Measurements from ENCODE around the gene EMC6.

EMC6 gene

GRCh38 chr17:3669085-3669347, 404 bp downstream of the EMC6 start:
- TF ChIP-seq SIN3A (IDR thresholded peaks at IDR 0.05; ENCODE audit: borderline replicate concordance, insufficient read depth, low read length) (no peak), REST (IDR thresholded peaks at IDR 0.05; ENCODE audit: insufficient read depth in 1 of 2, low read depth in 2 of 2, low read length in 2 of 2) (no peak), POLR2AphosphoS5 (IDR thresholded peaks at IDR 0.05; ENCODE audit: low read depth, low read length) (no peak), TAF1 (IDR thresholded peaks at IDR 0.05; ENCODE audit: borderline replicate concordance, insufficient read depth, low read length) (no peak), FOXP2 (optimal IDR thresholded peaks at IDR 0.05; ENCODE audit: borderline replicate concordance, extremely low read depth, extremely low read length, insufficient read depth) (no peak)

- TF ChIP-seq FOXP2 (optimal IDR thresholded peaks at IDR 0.05; ENCODE audit: borderline replicate concordance, extremely low read depth, extremely low read length, insufficient read depth) (no peak), SIN3A (IDR thresholded peaks at IDR 0.05; ENCODE audit: borderline replicate concordance, insufficient read depth, low read length) (no peak), REST (IDR thresholded peaks at IDR 0.05; ENCODE audit: insufficient read depth in 1 of 2, low read depth in 2 of 2, low read length in 2 of 2) (no peak), TAF1 (IDR thresholded peaks at IDR 0.05; ENCODE audit: borderline replicate concordance, insufficient read depth, low read length) (no peak), POLR2AphosphoS5 (IDR thresholded peaks at IDR 0.05; ENCODE audit: low read depth, low read length) (no peak; the same call in 1 of the 2 replicates)
Observed at GRCh38 chr17:3669548-3669947, 936 bp downstream of the EMC6 start.

GRCh38 chr17:3672571-3672970, 4.0 kb downstream of the EMC6 start:
- TF ChIP-seq FOXP2 (optimal IDR thresholded peaks at IDR 0.05; ENCODE audit: borderline replicate concordance, extremely low read depth, extremely low read length, insufficient read depth) (no peak), POLR2AphosphoS5 (IDR thresholded peaks at IDR 0.05; ENCODE audit: low read depth, low read length) (no peak), REST (IDR thresholded peaks at IDR 0.05; ENCODE audit: insufficient read depth in 1 of 2, low read depth in 2 of 2, low read length in 2 of 2) (no peak), SIN3A (IDR thresholded peaks at IDR 0.05; ENCODE audit: borderline replicate concordance, insufficient read depth, low read length) (no peak), TAF1 (IDR thresholded peaks at IDR 0.05; ENCODE audit: borderline replicate concordance, insufficient read depth, low read length) (no peak)

- TF ChIP-seq REST (IDR thresholded peaks at IDR 0.05; ENCODE audit: insufficient read depth in 1 of 2, low read depth in 2 of 2, low read length in 2 of 2) (no peak), SIN3A (IDR thresholded peaks at IDR 0.05; ENCODE audit: borderline replicate concordance, insufficient read depth, low read length) (no peak), POLR2AphosphoS5 (IDR thresholded peaks at IDR 0.05; ENCODE audit: low read depth, low read length) (no peak), TAF1 (IDR thresholded peaks at IDR 0.05; ENCODE audit: borderline replicate concordance, insufficient read depth, low read length) (no peak), FOXP2 (optimal IDR thresholded peaks at IDR 0.05; ENCODE audit: borderline replicate concordance, extremely low read depth, extremely low read length, insufficient read depth) (no peak)
Observed at GRCh38 chr17:3675886-3676285, 7.3 kb downstream of the EMC6 start.

Measured in PFSK-1 (cell line).